Femur (tissue), 1 donor: ENCODE measurements around the gene POP4.

Source experiments
- DNase-seq: peaks from one replicate; pipeline ENCODE4 v3.0.0-alpha.2; 2017

POP4 gene

DNA sequence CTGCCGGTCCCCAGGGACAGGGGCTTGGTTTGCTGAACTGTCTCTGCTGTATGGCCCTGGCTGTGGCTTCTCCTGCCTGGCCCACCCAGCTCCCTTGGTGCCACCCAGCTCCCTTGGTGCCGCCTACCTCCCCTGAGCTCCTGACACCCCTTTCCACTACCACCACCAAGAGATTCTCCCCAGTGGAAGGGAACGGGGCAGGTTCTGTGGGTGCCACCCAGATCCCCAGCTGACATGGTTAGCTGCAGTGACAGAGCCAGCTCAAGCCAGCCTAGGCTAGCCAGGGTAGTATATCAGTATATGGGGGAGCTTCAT lies 28.5 kb upstream of the POP4 start:
- DNase-seq = no peak

DNA sequence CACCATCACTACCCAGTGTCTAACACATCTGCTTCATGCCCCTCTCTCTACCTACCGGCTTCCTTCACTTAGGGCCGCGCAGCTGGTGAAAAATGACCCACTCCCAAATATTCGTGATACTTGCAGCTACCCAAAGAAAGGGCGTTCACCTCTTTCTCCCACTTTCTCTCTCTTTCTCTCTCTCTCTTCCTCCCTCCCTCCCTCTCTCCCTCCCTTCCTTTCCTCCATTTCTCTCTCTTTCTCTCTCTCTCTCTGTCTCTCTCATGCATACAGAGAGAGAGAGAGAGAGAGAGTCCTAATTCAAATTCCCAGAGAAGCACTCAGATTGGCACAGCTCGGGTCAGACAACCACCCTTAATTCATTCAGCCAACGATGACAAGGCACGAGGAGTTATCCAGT lies 27.7 kb upstream of the POP4 start:
- no peak for DNase-seq

DNA sequence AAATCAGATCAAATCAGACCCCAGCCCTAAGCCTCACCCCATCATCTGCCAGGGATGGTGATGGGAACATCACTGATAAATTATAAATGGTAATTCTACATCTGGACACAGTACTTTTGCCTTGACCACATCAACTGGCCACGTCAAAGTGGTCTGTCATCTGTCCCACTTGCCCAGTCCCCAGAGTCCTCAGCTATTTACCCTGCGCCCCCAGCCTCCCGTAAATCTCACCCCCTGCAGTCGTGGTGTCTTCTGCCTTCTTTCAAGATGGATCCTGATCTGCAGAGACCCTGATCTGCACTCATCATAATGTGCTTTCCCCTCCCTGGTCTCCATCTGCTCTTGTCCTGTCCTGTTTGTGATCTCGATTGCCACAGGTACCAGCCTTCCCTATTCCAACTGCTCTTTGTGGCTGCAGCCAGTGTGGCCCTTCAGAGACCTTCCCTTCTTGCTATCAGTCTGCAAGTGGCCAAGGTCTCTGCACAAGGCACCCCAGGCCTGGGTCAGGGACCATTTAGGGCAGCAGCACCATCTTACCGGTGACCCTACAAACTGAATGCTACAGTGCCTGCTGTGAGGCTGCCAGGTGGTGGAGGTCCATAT lies 26.7 kb upstream of the POP4 start:
- DNase-seq = no peak

DNA sequence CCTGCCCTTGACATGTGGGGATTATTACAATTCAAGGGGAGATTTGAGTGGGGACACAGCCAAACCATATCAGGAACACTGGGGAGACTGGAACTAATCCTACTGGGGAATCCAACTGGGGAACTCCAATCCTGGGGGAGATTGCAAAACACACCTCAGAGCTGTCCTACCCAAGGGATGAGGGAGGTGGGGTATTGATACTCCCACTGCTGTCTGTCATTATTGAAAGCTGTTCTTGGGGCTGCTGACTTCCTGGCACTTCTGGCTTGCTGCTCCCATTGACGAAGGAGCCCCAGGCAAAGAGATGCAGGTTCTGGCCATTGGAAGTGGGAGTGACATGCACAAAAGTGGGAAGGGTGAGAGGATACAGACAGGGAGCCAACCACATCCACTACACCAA lies 24.7 kb upstream of the POP4 start:
- DNase-seq = no peak

DNA sequence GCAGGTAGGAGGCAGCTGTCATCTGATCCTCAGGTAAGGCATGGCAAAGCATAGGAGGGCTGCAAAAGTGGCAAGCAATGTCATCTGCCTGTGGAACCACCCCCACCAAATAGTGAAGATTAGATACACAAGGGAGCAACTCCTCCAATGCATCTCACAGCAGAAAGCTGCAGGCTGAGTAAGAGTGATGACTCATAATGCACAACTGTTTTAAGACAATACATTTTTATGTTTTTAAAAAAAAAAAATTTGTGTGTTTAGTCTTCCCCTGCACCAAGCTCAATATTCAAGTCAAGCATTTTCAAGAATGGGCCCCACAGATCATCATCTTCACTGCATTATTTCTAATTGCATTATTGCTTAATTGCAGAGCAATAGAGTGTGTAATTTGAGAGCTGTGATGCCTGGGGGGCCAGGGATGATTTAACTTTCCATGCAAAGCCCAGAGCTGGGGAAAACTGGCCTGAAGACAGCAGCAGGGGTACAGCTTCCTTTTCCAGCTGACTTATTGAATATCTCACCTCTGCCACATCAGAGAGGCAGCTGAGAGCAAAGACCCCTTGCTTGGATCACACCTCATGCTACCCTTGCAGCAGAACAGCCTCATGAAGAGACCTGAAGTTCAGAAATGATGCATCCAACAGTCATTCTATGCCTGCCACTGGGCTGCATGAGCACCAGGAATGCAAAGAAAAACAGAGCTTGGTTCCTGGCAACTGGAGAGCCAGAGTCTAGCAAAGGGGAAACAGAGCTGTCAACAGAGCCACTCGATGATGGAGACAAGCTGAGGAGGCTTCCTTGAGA lies 22.7 kb upstream of the POP4 start:
- DNase-seq = no peak

DNA sequence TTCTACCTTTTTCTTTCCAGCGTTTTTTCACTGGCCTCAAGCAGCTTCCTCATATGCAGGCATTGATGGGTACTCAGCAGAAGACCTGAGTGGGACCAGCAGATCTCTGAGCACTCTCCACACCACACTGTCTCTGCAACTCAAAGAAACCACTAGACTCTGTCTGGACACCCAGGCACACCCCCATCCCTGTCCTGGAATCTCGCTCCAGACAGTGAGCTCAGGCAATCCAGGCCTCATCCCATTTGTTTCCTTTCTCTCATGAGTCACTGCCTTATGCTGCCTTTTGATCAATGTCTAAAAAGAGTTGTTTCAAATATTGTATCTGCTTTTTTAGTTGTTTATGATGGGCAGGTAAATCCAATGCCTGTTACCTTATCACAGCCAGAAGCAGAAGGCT lies 19.7 kb upstream of the POP4 start:
- no peak for DNase-seq

DNA sequence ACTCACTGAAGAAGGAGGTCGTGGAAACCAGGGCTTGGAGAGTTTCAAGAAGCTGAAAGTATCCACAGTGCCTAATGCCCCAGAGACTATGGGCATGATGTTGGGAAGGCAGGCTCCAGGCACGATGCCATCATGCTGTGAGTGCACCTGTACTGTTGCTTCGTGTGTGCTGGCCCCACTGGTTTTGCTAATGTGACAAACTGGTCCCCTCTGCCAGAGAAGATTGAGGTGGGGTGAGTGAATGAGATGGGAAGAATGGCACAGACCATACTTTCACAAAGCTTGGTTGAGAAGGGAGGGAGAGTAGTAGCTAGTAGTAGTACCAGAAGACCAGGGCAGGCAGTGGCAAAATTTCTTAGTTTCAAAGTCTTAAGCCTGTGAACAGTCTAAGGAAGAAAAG lies 19.0 kb upstream of the POP4 start:
- DNase-seq = no peak

DNA sequence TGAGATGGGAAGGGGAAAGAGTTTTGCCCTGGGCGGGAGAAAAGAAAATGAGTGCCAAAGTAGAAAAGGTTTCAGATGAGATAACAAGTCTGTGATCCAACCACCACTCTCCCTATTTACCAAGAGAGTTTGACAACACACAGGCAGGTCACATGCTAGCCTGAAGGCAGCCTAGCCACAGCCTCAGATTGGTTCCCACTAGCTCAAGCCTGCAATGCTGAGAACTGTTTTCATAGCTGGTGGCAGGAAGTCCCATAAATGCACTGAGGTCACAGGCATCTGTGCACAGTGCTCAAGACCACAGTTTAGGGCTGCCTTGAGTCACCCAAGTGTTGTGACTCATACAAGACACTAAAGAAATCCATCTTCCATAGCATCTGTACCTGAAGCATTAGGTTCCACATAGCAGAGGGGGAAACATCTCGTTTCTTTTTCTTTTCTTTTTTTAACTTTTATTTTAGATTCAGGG lies 18.5 kb upstream of the POP4 start:
- DNase-seq = no peak

DNA sequence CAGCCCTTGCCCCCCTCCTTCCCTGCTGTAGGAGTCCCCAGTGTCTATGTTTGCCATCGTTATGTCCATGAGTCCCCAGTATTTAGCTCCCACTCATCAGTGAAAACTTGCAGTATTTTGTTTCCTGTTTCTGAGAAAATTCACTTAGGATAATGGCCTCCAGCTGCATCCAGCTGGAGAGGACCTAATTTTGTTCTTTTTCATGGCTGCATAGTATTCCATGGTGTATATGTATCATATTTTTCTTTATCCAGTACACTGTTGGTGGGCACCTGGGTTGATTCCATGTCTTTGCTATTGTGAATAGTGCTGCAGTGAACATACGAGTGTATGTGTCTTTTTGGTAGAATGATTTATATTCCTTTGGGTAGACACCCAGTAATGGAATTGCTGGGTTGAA lies 18.0 kb upstream of the POP4 start:
- DNase-seq = no peak

DNA sequence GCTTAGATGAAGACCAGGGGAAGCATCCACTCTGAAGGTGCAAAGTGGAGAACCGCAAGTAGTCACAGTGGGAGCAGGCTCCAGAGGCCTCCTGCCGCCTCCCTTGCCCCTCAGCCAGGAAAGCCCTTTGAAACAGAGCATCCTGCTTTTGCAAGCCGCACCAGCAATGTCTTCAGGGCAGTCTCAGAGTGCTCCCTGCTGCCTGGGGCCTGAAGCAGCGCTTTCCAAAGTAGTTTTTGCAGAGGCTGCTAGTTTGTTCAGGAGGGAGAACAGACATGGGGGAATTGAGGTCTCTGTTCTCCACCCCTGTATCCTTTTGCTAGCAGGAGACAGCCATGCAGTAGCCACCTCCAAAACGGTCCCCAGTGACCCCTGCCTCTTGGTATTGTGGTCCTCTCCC lies 15.8 kb upstream of the POP4 start:
- no peak for DNase-seq

DNA sequence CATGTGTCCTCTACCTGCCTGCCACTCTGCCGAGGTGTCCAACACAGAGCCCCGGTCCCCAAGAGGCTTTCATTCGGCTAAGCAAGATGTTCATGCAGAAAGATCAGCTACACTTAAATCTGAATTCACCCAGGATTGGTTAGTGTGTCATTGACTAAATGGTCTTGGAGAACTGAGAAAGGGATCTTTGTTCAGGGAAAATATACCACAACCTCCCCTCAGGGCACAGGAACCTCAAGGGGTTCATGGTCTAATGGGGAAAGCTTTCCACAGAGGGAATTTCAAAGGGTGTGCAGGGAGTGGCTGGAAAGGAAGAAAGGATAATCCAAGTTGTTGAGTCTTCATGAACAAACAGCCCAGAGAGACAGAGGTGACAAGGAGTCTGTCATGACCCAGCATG lies 14.4 kb upstream of the POP4 start:
- no peak for DNase-seq

DNA sequence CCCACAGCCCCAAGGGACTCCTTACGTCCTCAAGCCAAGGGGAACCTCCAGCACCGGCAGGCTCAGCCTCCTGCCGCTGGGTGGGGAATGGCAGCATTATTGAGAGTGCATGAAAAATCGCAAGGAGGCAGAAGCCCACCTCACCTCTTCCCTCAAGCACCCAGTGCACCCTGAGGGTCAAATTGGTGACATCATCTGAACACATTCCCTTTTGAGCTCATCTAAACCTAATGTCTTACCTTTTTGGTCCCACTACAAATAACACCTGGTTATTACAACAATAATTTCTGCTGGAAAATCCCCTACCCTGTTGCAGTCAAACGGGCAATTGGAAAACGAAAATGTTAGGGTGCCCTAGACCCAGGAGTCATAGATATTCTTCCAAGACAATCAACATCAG lies 12.2 kb upstream of the POP4 start:
- no peak for DNase-seq

DNA sequence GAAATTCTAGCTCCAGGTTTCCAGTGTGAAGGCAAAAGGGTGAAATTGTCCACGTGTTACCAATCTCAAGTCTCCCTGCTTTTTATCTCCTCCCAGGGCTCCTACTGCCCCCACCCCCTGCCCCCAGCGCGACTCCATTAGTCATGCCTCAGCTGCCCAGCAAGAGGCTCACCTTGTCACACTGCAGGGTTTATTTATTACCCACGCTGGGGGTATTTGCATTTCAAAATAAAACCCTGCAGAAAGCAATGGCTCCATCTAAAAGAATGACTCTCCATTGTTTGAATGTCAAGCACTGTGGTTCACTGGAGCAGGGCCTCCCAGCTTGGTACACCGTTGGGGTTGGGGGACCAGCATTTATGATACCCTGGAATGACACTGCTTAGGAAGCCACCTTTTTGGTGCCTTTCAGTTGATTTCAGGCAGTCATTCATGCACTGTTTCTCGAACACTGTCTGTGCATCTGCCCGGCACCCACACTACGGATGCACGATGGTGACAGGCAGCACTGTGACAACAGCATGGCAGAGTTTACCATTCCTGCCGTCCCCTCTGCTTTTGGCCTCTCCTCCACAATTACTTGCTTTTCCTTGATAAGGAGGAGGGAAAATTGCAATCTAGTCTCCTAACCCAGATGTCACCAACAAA lies 9.9 kb upstream of the POP4 start:
- DNase-seq = no peak

DNA sequence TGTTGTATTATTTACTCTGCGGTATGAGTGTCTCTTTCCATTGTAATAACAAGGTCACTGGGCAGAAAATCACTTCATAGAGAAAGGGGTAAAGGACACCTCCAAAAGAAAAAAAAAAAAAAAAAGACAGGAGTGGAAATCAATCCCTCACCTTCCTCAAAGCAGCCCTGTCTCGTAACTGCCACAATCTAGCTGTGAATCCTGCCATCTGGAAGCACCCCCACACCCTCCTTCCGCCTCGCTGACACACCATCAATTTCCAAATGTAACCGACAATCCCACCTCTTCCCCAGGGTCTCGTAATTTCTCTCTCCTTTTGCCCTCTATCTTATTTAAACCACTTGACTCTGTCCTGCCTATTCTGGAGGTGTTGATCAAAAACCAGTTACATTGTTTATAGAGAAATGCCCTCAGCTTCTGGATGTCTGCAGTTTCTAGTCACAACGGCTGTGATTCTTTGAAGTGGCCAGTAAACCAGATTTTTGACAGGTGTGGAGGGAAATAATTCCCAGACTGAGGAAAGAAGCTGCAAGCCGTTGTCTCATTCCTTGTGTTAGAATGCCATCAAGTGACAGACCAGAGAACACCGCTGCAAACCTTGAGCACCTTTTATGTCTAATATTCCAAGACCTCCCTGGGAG lies 9.1 kb upstream of the POP4 start:
- no peak for DNase-seq

DNA sequence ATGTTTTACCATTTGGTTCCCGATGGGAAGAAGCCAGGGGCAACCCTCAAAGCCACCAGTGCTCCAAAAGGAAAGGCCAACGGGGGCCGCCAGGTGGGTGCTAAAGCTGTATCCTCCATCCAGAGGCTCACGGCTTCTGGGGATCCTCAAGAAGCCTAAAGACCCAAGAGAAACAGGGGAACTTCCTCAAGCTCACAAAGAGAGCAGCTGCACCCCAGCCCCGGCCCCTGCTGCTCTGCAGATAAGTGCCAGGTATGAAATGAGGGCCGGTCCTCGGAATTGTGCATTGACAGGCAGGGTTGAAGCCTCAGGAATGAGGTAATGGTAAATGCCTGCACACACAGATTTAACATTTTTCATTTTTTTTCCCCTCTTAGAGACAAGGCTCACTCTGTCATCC lies 8.0 kb upstream of the POP4 start:
- no peak for DNase-seq

DNA sequence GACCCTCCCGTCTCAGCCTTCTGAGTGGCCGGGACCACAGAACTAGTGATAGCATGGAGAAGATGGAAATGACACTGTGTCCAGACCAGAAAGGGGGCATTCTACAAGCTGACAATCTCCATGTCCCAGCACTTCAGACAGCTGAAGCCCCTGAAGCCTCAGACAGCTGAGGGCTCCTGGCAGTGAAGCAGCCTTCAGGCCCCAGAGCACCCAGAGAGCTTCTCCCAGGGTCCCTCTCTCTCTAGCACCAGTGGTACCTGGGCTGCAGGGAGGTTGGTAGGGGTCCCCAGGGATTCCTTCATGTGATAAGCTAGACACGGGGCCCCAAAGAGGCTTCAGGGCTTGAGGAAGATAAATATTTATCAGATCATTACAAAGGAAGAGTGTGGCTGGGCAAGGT lies 7.6 kb upstream of the POP4 start:
- DNase-seq = no peak

DNA sequence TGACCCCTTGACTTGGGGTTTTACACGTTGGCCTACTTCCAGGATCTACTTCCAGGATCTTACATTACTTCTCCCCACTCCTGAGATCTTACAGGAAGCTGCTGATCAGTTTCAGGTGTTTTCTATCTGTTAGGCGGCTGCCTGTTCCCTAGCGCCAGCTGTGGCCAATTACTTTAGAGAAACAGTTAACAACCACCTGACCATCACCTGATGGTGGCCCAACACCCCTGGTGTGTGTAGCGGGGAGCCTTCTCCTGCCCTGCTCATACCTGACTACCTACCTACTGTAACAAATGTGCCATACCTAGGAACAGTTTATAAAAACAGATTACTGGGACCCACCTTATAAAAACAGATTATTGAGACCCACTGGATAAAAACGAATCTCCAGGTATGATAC lies 2.8 kb upstream of the POP4 start:
- no peak for DNase-seq

DNA sequence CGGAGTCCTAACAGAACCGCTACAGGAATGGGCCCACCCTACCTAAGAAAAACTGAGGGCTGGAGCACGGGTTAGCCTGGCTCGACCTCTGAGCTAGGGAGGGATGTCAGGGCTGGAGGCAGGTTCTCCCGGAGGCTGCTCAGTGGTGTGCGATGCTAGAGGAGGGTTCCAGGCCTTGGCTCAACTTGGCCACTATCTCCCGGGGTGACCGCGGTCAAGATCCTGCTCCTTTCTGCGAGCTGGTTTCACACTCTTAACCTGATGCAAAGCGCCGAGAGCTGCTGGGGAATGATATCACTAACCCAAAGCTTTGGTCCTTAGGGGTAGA lies 301 bp downstream of the POP4 start:
- DNase-seq = no peak

DNA sequence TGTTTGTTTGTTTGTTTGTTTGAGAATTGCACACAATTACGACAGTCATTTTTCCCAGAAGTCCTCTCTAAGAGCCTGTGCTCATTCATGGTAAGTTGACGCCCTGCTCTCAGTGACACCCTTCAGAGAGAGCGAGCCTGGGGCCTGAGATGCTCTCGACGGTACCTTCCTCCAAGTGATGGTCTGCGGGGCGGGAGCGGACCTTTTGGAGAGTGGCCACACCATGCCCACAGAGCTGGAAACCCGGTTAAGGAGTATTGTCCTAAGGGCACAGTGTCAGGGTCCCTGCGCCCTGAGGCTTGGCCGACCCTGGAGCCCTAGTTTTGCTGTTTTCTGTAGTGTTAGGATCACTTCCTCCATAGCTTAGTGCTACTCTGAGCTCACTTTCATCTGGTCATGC lies 3.6 kb downstream of the POP4 start:
- DNase-seq = no peak

DNA sequence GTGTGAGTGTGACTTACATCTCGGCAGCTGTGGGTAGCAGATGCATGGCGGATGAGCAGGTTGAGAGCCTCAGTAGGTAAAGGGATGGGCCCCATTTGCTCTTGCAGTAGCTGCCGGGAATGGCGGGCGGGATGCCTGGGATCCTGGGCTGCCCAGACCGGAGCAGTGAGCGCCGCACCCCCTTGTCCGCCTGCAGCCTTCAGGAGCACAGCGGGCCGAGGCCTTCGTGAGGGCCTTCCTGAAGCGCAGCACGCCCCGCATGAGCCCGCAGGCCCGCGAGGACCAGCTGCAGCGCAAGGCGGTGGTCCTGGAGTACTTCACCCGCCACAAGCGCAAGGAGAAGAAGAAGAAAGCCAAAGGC lies 4.1 kb downstream of the POP4 start:
- no peak for DNase-seq

DNA sequence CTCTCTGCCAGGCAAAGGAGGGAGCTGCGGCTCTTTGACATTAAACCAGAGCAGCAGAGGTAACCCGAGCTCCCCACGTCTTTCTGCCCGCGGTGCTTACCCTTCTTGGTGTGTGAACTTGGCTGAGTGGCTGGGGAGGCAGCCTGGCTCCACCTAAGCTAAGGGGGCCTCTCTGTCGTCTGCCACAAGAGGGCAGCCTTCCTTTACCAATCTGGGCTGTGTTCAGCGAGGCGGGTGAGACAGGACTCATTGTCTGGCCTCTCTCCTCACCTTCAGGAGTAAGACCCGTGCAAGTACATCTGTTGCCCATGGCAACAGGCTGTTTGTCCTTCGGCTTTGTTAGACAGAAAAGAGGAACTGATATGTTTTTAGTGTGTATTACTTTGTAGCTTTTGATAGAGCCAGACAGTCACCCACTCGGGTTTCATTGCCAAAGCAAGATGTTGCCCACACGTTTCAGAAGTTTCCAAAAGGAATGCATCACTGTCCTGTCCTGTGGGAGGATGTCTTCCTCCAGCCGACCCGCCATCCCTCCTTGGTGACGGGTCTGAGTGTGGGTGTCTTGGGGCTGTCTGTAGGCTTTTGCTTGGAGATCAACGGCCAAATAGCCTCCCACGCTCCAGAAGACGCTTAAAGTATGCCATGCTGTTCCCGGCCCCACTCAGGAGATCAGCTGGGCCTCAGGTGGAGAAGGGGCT lies 4.6 kb downstream of the POP4 start:
- peak; percentile 85 for DNase-seq

DNA sequence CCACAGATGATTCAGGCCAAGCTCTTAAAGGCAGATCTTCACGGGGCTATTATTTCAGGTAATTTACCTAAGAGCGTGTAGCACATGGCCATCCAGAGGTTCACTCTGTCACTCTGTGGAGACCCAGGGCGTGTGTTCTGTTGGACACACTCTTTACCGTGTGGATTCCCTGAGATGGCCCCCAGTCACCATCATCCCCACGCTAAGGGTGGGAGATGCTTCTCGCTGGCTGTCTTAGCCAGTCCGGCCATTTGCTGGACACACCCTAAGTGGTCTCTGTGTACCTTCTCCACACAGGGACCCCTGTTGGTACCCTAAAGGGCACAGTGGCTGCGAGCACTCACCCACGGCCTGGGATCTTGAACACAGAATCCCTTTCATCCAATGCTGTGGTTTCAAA lies 6.0 kb downstream of the POP4 start:
- no peak for DNase-seq

DNA sequence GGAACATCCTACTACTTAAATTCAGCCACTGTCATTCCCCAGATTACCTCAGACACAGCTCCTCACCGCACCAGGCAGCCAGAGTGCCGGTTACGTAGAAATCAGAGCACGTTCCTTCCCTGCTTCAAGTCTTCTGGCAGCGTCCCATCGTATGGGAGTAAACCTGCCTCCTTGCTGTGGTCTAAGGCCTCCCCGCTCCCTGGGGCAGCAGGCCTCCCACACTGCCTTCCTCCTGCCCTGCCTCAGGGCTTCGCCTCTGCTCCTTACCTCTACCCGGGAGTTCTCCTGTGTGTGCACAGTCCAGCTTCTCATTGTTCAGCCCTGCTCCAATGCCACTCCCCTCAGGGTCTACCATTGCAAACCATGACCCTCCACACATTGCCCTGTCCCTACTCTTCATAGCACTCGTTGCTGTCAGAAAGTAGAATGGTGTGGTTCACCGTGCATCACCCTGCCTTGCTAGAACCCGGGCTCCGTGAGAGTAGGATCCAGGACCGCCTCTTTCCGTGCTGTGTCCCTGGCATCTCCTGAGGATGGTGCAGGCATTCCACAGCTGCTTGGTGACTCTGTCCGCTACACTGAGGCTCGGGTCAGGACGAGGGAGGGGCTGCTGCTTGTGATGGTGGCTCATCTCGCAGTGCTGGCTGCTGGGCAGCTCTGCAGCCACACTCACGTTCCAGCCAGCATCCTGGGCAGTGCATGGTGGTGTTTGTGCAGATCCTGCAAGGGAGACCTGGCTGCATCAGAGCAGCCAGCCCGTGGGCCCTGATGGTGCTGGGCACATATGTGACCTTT lies 6.9 kb downstream of the POP4 start:
- DNase-seq = no peak
